Measurements from ENCODE around the gene SFT2D1. TPM values are rescaled to one million over a fixed set of nuclear protein-coding genes. Genes with fewer than 3 reads are reported as not detected.

Gene SFT2D1
- total RNA-seq, 4 donors from 2014 or later: 34.8 to 45.3 (median 37.1) TPM

- H3K27ac ChIP-seq: peak overlapping the region; percentile 90 to 96 (median 92)
- WGBS, 2 donors: 1 to 3% methylated on average over 6 to 7 of the region's 49 CpGs
- H3K27me3 ChIP-seq: no peaks in the 10 kb centered on the region
- H3K4me3 ChIP-seq: peak overlapping the region; percentile 68 to 91 (median 80)
- no peak for DNase-seq
- H3K36me3 ChIP-seq: no peaks in the 10 kb centered on the region
- H3K4me1 ChIP-seq: peaks cover 4 to 16% (median 10%) of the 10 kb centered on the region in 3 donors
- no peaks in the 10 kb centered on the region for H3K9me3 ChIP-seq
- TF ChIP-seq CTCF (IDR thresholded peaks at IDR 0.05): peak; percentile 74 to 92 (median 89)
- TF ChIP-seq POLR2A (IDR thresholded peaks at IDR 0.05): no peak
- intact Hi-C loops (cut with DNase I): loop anchor here (5.0 kb wide), 1 partner anchor 40 kb away; the partner anchor contains the start of gene SFT2D1
Measured at GRCh38 chr6:166381733-166382499, 39.6 kb upstream of the SFT2D1 start.

- H3K27me3 ChIP-seq: no peaks in the 10 kb centered on the region
- WGBS, 2 donors: 17 to 22% methylated on average over 6 of the region's 6 CpGs
- H3K9me3 ChIP-seq: no peaks in the 10 kb centered on the region
- H3K27ac ChIP-seq: peak overlapping the region; percentile 90 to 96 (median 92)
- H3K36me3 ChIP-seq: no peaks in the 10 kb centered on the region
- TF ChIP-seq CTCF (IDR thresholded peaks at IDR 0.05): no peak
- H3K4me1 ChIP-seq: peaks cover 4 to 16% (median 10%) of the 10 kb centered on the region in 3 donors
- DNase-seq: no peak
- H3K4me3 ChIP-seq: peak overlapping the region; percentile 68 to 91 (median 80)
- intact Hi-C loops (cut with DNase I): loop anchor here (5.0 kb wide), 1 partner anchor 39 kb away; the partner anchor contains the start of gene SFT2D1
Measured at GRCh38 chr6:166381381-166381732, 39.0 kb upstream of the SFT2D1 start.

- no peaks in the 10 kb centered on the region for H3K9me3 ChIP-seq
- DNase-seq: no peak
- intact Hi-C loops (cut with DNase I): loop anchor here (5.0 kb wide), 1 partner anchor 37 kb away; the partner anchor contains the start of gene SFT2D1
- H3K4me3 ChIP-seq: no peak overlapping the region
- TF ChIP-seq CTCF (IDR thresholded peaks at IDR 0.05): no peak
- no peaks in the 10 kb centered on the region for H3K36me3 ChIP-seq
- no peaks in the 10 kb centered on the region for H3K27me3 ChIP-seq
- H3K27ac ChIP-seq: no peak overlapping the region
- 75 to 80% methylated on average over 4 of the region's 4 CpGs for WGBS, 2 donors
- peaks cover 4 to 16% (median 10%) of the 10 kb centered on the region in 3 donors for H3K4me1 ChIP-seq
Measured at GRCh38 chr6:166379800-166380199, 37.5 kb upstream of the SFT2D1 start.

- Histone ChIP-seq H3K9me3 (no peaks in the 10 kb centered on the region), H3K4me1 (peaks cover 3 to 14% (median 8%) of the 10 kb centered on the region in 3 donors), H3K27ac (no peak overlapping the region), H3K27me3 (no peaks in the 10 kb centered on the region), H3K4me3 (no peak overlapping the region), H3K36me3 (no peaks in the 10 kb centered on the region)
- no peak for DNase-seq
- WGBS, 2 donors: 93 to 94% methylated on average over 1 of the region's 1 CpG
- intact Hi-C loops (cut with DNase I): no loop called here
- TF ChIP-seq POLR2A (IDR thresholded peaks at IDR 0.05): no peak
- no peak for TF ChIP-seq CTCF (IDR thresholded peaks at IDR 0.05)
Measured at GRCh38 chr6:166379103-166379586, 36.8 kb upstream of the SFT2D1 start.

- Histone ChIP-seq H3K4me1 (peaks cover 0 to 9% (median 5%) of the 10 kb centered on the region in 3 donors), H3K27me3 (no peaks in the 10 kb centered on the region), H3K9me3 (no peaks in the 10 kb centered on the region), H3K4me3 (no peak overlapping the region), H3K27ac (no peak overlapping the region), H3K36me3 (no peaks in the 10 kb centered on the region)
- no peak for DNase-seq
- 47 to 48% methylated on average over 2 of the region's 2 CpGs for WGBS, 2 donors
- TF ChIP-seq CTCF (IDR thresholded peaks at IDR 0.05) (no peak), POLR2A (IDR thresholded peaks at IDR 0.05) (no peak)
- intact Hi-C loops (cut with DNase I): no loop called here
Measured at GRCh38 chr6:166377721-166378120, 35.4 kb upstream of the SFT2D1 start.
